IMR-90 (cell line): ENCODE data around the gene SLC2A13. TPM values are rescaled to one million over a fixed set of nuclear protein-coding genes. Genes with fewer than 3 reads are reported as not detected.

Source experiments
- ATAC-seq: fragments of 200-7000 bp; cut with Tn5 transposase; 2 replicates; pipeline ENCODE4 v1.9.1; 2020; ENCODE audit warnings: low read depth, mild to moderate bottlenecking, moderate library complexity
- BruUV-seq: library from RNA; stranded (reverse); fragments of 400-500 nt; replicated peaks from 2 replicates; lab custom pipeline; 2021; lab: Mats Ljungman, UMichigan
- CTCF ChIA-PET: fragments of 300-600 bp; formaldehyde crosslinking; extraction: SDS; loops from one replicate; lab custom pipeline; 2021; ENCODE audit warnings: antibody characterized with exemption; lab: Yijun Ruan, JAX
- POLR2A ChIA-PET: fragments of 300-600 bp; sonication (Branson Sonifier 250); formaldehyde crosslinking; loops from one replicate; lab custom pipeline; 2022; ENCODE audit warnings: antibody characterized with exemption; ENCODE audit not compliant: unreplicated experiment; lab: Charles Lee
- DNase-seq: peaks from one replicate; pipeline ENCODE4 v3.0.0; 2013
- H2AFZ ChIP-seq: replicated peaks from 2 replicates; pipeline ENCODE3; 2013; ENCODE audit warnings: low read length, mild to moderate bottlenecking; ENCODE audit not compliant: poor library complexity
- H2AK5ac ChIP-seq: 2 replicates; pipeline ENCODE4 v1.6.1; 2013; ENCODE audit warnings: low read depth, low read length, inconsistent platforms
- H2AK9ac ChIP-seq: replicated peaks from 2 replicates; pipeline ENCODE3; 2013; ENCODE audit warnings: mild to moderate bottlenecking, low read depth, low read length, moderate library complexity; ENCODE audit not compliant: poor library complexity
- H2BK120ac ChIP-seq: 2 replicates; pipeline ENCODE4 v1.6.1; 2013; ENCODE audit warnings: low read depth, low read length, inconsistent platforms
- H2BK15ac ChIP-seq: 3 replicates; pipeline ENCODE4 v1.6.1; 2013; ENCODE audit warnings: low read depth, low read length, inconsistent platforms
- H2BK20ac ChIP-seq: 2 replicates; pipeline ENCODE4 v1.6.1; 2013; ENCODE audit warnings: low read depth, mild to moderate bottlenecking, inconsistent platforms, low read length, moderate library complexity
- H2BK5ac ChIP-seq: 2 replicates; pipeline ENCODE4 v1.6.1; 2013; ENCODE audit warnings: mild to moderate bottlenecking, low read depth, low read length, inconsistent platforms; ENCODE audit not compliant: poor library complexity, severe bottlenecking
- H3K14ac ChIP-seq: replicated peaks from 2 replicates; pipeline ENCODE4 v1.6.1; 2013; ENCODE audit warnings: low read depth, low read length, inconsistent platforms
- H3K18ac ChIP-seq: 2 replicates; pipeline ENCODE4 v1.6.1; 2013; ENCODE audit warnings: low read depth, low read length, control low read depth
- H3K23ac ChIP-seq: 2 replicates; pipeline ENCODE4 v1.6.1; 2013; ENCODE audit warnings: low read depth, low read length, inconsistent platforms
- H3K27ac ChIP-seq: 2 replicates; pipeline ENCODE4 v1.5.1; 2013; ENCODE audit warnings: mild to moderate bottlenecking, control low read depth, low read length; ENCODE audit not compliant: insufficient read depth
- H3K27me3 ChIP-seq: 2 replicates; pipeline ENCODE4 v1.6.1; 2013; ENCODE audit warnings: low read length; ENCODE audit not compliant: control insufficient read depth, insufficient read depth
- H3K36me3 ChIP-seq: 2 replicates; pipeline ENCODE4 v1.6.1; 2013; ENCODE audit warnings: low read length, mixed read lengths; ENCODE audit not compliant: control insufficient read depth, insufficient read depth
- H3K4ac ChIP-seq: 2 replicates; pipeline ENCODE4 v1.6.1; 2013; ENCODE audit warnings: low read depth, low read length, inconsistent platforms
- H3K4me1 ChIP-seq: 2 replicates; pipeline ENCODE4 v1.6.1; 2013; ENCODE audit warnings: low read length, mixed read lengths; ENCODE audit not compliant: control insufficient read depth, insufficient read depth
- H3K4me2 ChIP-seq: 2 replicates; pipeline ENCODE4 v1.6.1; 2013; ENCODE audit warnings: low read depth, mild to moderate bottlenecking, control low read depth, low read length, moderate library complexity
- H3K4me3 ChIP-seq: 2 replicates; pipeline ENCODE4 v1.5.1; 2013; ENCODE audit warnings: low read depth, mild to moderate bottlenecking, control low read depth, low read length, moderate library complexity; ENCODE audit not compliant: insufficient read depth
- H3K56ac ChIP-seq: 2 replicates; pipeline ENCODE4 v1.6.1; 2013; ENCODE audit warnings: low read length, inconsistent platforms; ENCODE audit not compliant: insufficient read depth; ENCODE audit errors: extremely low read depth
- H3K79me1 ChIP-seq, 2 experiments: 2 replicates each; pipeline ENCODE4 v1.6.1; 2013; ENCODE audit warnings: low read length in 2 of 2, inconsistent platforms in 1 of 2, low read depth in 1 of 2
- H3K9ac ChIP-seq: 2 replicates; pipeline ENCODE4 v1.6.1; 2013; ENCODE audit warnings: low read depth, low read length, control low read depth
- H3K9me1 ChIP-seq: 2 replicates; pipeline ENCODE4 v1.6.1; 2013; ENCODE audit warnings: low read length, inconsistent platforms; ENCODE audit not compliant: insufficient read depth
- H3K9me3 ChIP-seq: 2 replicates; pipeline ENCODE4 v1.6.1; 2013; ENCODE audit warnings: low read length; ENCODE audit not compliant: control insufficient read depth, insufficient read depth
- H4K20me1 ChIP-seq: 2 replicates; pipeline ENCODE4 v1.6.1; 2013; ENCODE audit warnings: low read length, inconsistent platforms; ENCODE audit not compliant: insufficient read depth
- H4K5ac ChIP-seq: 2 replicates; pipeline ENCODE4 v1.6.1; 2013; ENCODE audit warnings: mild to moderate bottlenecking, low read depth, low read length, control low read depth
- H4K8ac ChIP-seq, 2 experiments: 2 replicates each; pipeline ENCODE4 v1.6.1; 2013; ENCODE audit warnings: low read depth in 2 of 2, low read length in 2 of 2, control low read depth in 1 of 2, inconsistent platforms in 1 of 2
- H4K91ac ChIP-seq: 2 replicates; pipeline ENCODE4 v1.6.1; 2013; ENCODE audit warnings: low read depth, low read length, inconsistent platforms; ENCODE audit not compliant: insufficient read depth
- BHLHE40 ChIP-seq: fragments of 150-350 bp; IDR thresholded peaks from 2 replicates; pipeline ENCODE4 v1.6.1; 2016; ENCODE audit warnings: mild to moderate bottlenecking, low read depth, low read length
- CEBPB ChIP-seq: IDR thresholded peaks from 2 replicates; pipeline ENCODE4 v1.6.1; 2012; ENCODE audit warnings: low read depth, low read length, improper control_type of control experiment
- CHD1 ChIP-seq: IDR thresholded peaks from 2 replicates; pipeline ENCODE4 v1.6.1; 2012; ENCODE audit warnings: low read depth, low read length, improper control_type of control experiment
- CTCF ChIP-seq: conservative IDR thresholded peaks from 2 replicates; pipeline ENCODE4 v1.5.1; 2012; ENCODE audit warnings: mild to moderate bottlenecking, low read depth, low read length, improper control_type of control experiment
- ELK1 ChIP-seq: fragments of 150-350 bp; IDR thresholded peaks from 2 replicates; pipeline ENCODE4 v1.6.1; 2016; ENCODE audit warnings: low read depth, mild to moderate bottlenecking, low read length, moderate library complexity, borderline replicate concordance
- FOS ChIP-seq: fragments of 150-350 bp; IDR thresholded peaks from 2 replicates; pipeline ENCODE4 v1.6.1; 2016; ENCODE audit warnings: low read depth, low read length
- MAFK ChIP-seq: IDR thresholded peaks from 2 replicates; pipeline ENCODE4 v1.6.1; 2012; ENCODE audit warnings: low read depth, low read length, improper control_type of control experiment
- MAZ ChIP-seq: IDR thresholded peaks from 2 replicates; pipeline ENCODE4 v1.6.1; 2012; ENCODE audit warnings: low read depth, mild to moderate bottlenecking, low read length, improper control_type of control experiment, moderate library complexity, borderline replicate concordance
- MXI1 ChIP-seq: IDR thresholded peaks from 2 replicates; pipeline ENCODE4 v1.6.1; 2012; ENCODE audit warnings: low read depth, mild to moderate bottlenecking, low read length, moderate library complexity, borderline replicate concordance
- NFE2L2 ChIP-seq: fragments of 150-350 bp; IDR thresholded peaks from 2 replicates; pipeline ENCODE4 v1.6.1; 2016; ENCODE audit warnings: low read depth, mild to moderate bottlenecking, low read length
- POLR2A ChIP-seq: IDR thresholded peaks from 2 replicates; pipeline ENCODE4 v1.6.1; 2012; ENCODE audit warnings: mild to moderate bottlenecking, low read depth, low read length
- RAD21 ChIP-seq: IDR thresholded peaks from 2 replicates; pipeline ENCODE4 v1.6.1; 2012; ENCODE audit warnings: low read length, improper control_type of control experiment
- RCOR1 ChIP-seq: IDR thresholded peaks from 2 replicates; pipeline ENCODE4 v1.6.1; 2012; ENCODE audit warnings: mild to moderate bottlenecking, low read length, improper control_type of control experiment; ENCODE audit not compliant: insufficient replicate concordance
- RFX5 ChIP-seq: IDR thresholded peaks from 2 replicates; pipeline ENCODE4 v1.8.0; 2012; ENCODE audit warnings: low read depth, mild to moderate bottlenecking, low read length, moderate library complexity
- SMC3 ChIP-seq: fragments of 150-350 bp; IDR thresholded peaks from 2 replicates; pipeline ENCODE4 v1.6.1; 2016; ENCODE audit warnings: low read depth, mild to moderate bottlenecking, antibody characterized with exemption, low read length, moderate library complexity
- USF2 ChIP-seq: fragments of 150-350 bp; IDR thresholded peaks from 2 replicates; pipeline ENCODE4 v1.6.1; 2017; ENCODE audit warnings: mild to moderate bottlenecking, antibody characterized with exemption, low read length, low read depth
- WGBS, 2 experiments: methylation state at CpG; one replicate each; pipeline versions ENCODE4 v1.1.5 to v1.1.7; 2013; ENCODE audit warnings: missing lambda C conversion rate in 2 of 2; ENCODE audit not compliant: insufficient read length in 1 of 2; ENCODE audit errors: extremely low coverage in 2 of 2; 5-methylcytosine and 5-hydroxymethylcytosine counted together
- dilution Hi-C: fragments of 300-500 bp; cut with HindIII; formaldehyde crosslinking; loops from one replicate; pipeline ENCODE4 v1.14.3; 2018; ENCODE audit warnings: low sequenced_read_pairs; ENCODE audit not compliant: unreplicated experiment
- in situ Hi-C: fragments of 300-500 bp; cut with MboI; formaldehyde crosslinking; loops from 3 replicates; pipeline ENCODE4 v1.14.3; 2019; ENCODE audit warnings: low sequenced_read_pairs, inconsistent platforms, mixed read lengths
- intact Hi-C: fragments of 100-400 bp; cut with micrococcal nuclease; formaldehyde crosslinking; loops from 2 replicates; pipeline ENCODE4 v1.10.0; 2022
- polyA plus RNA-seq, 3 experiments: library from polyadenylated mRNA; depleted of rRNA; stranded (reverse); fragments of >200 nt; gene quantifications; 2 replicates each; pipeline ENCODE4 v1.2.3, GENCODE V29; 2012; ENCODE audit warnings: low replicate concordance in 1 of 3
- total RNA-seq: library from RNA; depleted of rRNA; stranded (reverse); fragments of >200 nt; gene quantifications from 2 replicates; pipeline ENCODE4 v1.2.3, GENCODE V29; 2012

The SLC2A13 gene
- total and polyA plus RNA-seq, 2 of the 4 experiments (the other 2 are of a cell fraction) = 1.5 to 3.9 TPM

GRCh38 chr12:39919790-39920189, 186.1 kb downstream of the SLC2A13 start:
- Histone ChIP-seq H4K20me1 (no peaks in the 10 kb centered on the region), H2BK15ac (no peak overlapping the region), H3K9ac (no peak overlapping the region), H4K5ac (no peak overlapping the region), H2AK9ac (no peak overlapping the region), H2AFZ (no peak overlapping the region), H3K4me3 (no peak overlapping the region), H2BK20ac (no peak overlapping the region), H3K4ac (no peak overlapping the region), H3K36me3 (no peaks in the 10 kb centered on the region), H3K4me1 (no peaks in the 10 kb centered on the region), H2BK5ac (no peak overlapping the region), H3K14ac (no peak overlapping the region), H3K23ac (no peak overlapping the region), H2BK120ac (no peak overlapping the region), H3K27ac (no peak overlapping the region), H3K18ac (no peak overlapping the region), H3K9me1 (no peaks in the 10 kb centered on the region), H4K8ac (no peak overlapping the region), H2AK5ac (no peak overlapping the region), H3K56ac (no peak overlapping the region), H3K4me2 (no peak overlapping the region), H3K79me1 (no peaks in the 10 kb centered on the region), H4K91ac (no peak overlapping the region), H3K9me3 (no peaks in the 10 kb centered on the region), H3K27me3 (no peaks in the 10 kb centered on the region)
- dilution Hi-C loops = no loop called here
- ChIA-PET POLR2A (no interaction called here), CTCF (no interaction called here)
- no CpG with 5 or more reads among the region's 1 CpG for WGBS, 2 experiments
- no TSS peak for BruUV-seq
- TF ChIP-seq CTCF = no peak
- no peak for TF ChIP-seq CEBPB
- TF ChIP-seq MXI1 = no peak
- TF ChIP-seq SMC3 = no peak
- no peak for TF ChIP-seq RAD21
- no peak for TF ChIP-seq CHD1
- no peak for TF ChIP-seq RCOR1
- TF ChIP-seq ELK1 = no peak
- no peak for TF ChIP-seq FOS
- TF ChIP-seq USF2 = no peak
- TF ChIP-seq MAFK = no peak
- TF ChIP-seq RFX5 = no peak
- TF ChIP-seq POLR2A = no peak
- TF ChIP-seq NFE2L2 = no peak
- no peak for TF ChIP-seq BHLHE40
- no peak for TF ChIP-seq MAZ
- intact Hi-C loops = no loop called here
- DNase-seq (no peak), ATAC-seq (no peak)
- in situ Hi-C loops = no loop called here
